ENCODE data around the gene GSC2. TPM values are rescaled to one million over a fixed set of nuclear protein-coding genes. Genes with fewer than 3 reads are reported as not detected.

Gene GSC2
- total RNA-seq, 1 experiment from 2014 or later: not detected

DNA sequence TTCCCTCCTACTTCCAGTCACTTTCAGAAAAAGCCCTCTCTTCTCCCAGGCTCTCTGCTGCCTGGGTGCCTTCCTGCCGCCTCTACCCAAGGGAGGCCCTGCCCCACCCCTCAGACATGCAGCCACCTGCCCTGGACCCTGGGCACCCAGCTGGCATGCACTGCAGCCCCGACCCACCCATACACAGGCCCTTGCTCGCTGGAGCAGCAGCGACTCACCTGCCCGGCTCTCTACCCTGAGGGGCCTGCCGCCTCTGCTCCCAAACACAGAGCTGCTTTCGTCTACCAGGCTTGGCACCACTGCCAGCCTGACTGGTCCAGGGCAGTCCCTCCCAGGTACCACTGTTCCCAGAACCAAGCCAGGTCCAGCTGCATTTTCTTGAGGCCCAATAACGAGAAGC lies 20.2 kb downstream of the GSC2 start:
- no peaks in the 10 kb centered on the region for H3K9me3 ChIP-seq
- H3K4me3 ChIP-seq: no peak overlapping the region
- H3K36me3 ChIP-seq: peaks cover 4% of the 10 kb centered on the region
- H3K27me3 ChIP-seq: no peaks in the 10 kb centered on the region
- DNase-seq: no peak

DNA sequence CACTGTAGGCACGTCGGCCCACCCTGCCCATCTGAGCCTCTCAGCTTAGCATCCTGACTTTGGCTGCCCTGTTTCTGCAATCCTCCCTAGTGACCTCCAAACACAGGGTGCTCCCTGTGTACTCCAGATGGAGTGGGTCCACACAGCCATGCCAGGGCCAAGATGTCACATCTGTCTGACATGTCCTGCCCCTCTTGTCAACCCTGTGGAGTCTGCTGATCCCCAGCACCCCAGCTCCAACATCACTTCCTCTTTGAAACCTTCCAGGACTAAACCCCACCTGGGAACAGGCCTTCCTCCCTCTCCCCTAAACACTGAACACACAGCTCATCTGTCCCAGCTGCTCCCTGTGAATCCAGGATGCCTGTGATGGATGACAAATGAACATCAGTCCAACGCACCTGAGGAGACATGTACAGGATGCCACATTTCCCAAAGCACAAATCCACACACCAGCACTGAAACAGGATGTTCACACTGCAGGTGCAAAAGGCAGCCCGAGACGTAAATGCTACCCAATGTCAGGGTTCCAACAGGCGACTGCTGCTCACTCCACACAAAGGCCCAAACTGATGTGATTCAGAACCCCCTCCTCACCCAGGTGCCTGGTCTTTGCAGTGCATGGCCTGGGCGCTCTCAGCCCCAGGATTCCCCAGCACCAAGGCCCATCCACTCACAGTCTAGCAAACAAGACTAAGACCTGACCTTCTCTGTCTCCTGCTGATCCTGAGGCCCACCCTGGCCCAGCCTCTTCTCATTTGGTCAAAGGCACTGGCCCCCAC lies 21.0 kb downstream of the GSC2 start:
- no peak for DNase-seq
- Histone ChIP-seq H3K36me3 (peaks cover 4% of the 10 kb centered on the region), H3K4me3 (no peak overlapping the region), H3K9me3 (no peaks in the 10 kb centered on the region), H3K27me3 (no peaks in the 10 kb centered on the region)

DNA sequence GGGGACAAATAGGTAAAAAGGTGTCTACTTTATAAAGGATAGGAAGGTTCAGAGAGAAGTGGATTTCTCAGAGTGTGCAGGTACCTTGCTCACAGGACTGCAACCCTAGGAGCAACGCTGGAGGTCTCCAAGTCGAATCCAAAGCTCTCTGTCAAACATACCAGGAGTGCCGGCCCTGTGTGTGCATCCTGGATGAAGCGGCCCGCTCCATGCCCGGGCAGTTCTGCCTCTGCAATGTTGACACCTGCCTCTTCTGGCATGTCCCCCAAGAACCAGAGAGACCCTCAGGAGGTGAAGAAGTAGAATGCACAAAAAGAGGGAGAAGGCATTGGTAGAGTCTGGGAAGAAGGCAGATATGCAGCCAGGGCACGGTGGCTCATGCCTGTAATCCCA lies 22.1 kb downstream of the GSC2 start:
- DNase-seq: no peak
- H3K9me3 ChIP-seq: no peaks in the 10 kb centered on the region
- H3K27me3 ChIP-seq: no peaks in the 10 kb centered on the region
- no peaks in the 10 kb centered on the region for H3K36me3 ChIP-seq
- H3K4me3 ChIP-seq: no peak overlapping the region

DNA sequence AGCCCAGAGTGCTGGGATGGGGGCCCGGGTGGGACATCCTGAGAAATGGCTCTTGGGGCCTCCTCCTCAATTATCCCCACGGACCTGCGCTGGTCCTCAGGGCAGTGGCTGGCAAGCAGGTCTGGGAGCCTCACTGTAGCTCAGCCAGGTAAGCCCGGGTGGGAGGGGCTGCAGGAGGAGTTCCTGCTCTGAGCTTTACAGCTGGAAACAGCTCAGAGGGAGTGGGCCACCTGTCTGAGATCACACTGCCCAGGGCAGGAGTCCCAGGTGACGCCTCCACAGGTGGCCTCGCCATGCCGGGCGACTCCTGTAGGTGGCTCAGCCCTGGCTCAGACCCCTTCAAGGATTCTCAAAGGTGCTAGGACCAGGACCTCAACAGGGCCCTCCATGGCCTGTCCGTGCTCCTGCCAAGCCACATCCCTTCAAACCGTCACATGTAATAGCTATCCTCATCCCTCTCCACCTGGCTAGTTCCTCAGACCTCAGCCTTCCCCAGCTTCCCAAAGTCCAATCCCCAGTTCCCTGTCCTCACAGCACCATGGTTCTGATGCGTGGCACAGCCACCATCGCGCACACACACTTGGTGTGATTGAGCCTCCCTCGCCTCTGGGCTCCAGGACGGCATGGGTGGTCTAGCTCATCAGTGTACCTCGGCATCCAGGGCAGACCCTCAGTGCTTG lies 22.6 kb downstream of the GSC2 start:
- H3K4me3 ChIP-seq: no peak overlapping the region
- H3K36me3 ChIP-seq: no peaks in the 10 kb centered on the region
- no peaks in the 10 kb centered on the region for H3K27me3 ChIP-seq
- no peak for DNase-seq
- H3K9me3 ChIP-seq: no peaks in the 10 kb centered on the region

DNA sequence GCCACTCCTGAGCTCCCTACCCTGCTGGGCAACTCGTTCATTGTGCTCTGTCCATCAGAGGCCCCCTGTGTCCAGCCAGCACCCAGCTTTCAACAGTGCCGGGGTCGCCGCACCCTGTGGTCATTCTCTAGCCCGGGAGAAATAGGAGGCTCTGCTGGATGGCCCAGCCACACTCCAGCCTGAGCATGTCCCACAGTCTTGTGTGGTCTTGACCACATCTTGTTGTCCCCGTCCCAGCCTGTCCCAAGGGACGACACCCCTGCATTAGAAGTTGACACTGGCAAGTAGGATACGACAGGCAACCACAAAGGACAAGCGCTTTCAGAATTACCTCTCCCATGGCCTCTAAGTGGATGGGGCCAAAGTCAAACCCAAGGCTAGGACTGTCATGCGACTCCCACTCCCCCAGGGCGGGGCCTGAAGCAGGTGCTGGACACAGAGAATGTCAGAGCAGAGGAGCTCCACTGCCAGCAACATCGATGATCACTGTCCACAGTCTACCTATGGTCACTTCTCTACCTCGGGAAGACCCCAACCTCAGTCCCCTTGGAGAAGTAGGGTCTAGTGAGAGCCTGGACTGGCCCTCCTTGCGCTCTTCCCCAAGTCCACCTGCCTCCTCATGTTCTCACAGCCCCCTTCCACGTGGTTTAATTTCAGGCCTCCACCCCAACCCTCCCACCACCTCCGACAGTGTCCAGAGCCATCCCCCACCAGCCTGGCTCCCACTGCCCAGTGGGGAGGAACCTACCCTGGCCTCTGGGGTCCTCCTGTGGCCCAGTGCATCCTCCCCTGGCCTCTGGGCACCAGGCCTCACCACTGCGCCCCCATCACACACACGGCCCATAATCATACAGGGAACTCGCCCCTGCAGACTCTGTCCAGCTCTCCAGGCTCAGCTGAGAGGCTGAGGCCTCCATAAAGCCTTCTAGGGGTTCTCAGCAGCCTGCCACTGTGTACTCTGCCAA lies 23.5 kb downstream of the GSC2 start:
- no peak for DNase-seq
- no peaks in the 10 kb centered on the region for H3K9me3 ChIP-seq
- H3K36me3 ChIP-seq: no peaks in the 10 kb centered on the region
- no peaks in the 10 kb centered on the region for H3K27me3 ChIP-seq
- H3K4me3 ChIP-seq: no peak overlapping the region

DNA sequence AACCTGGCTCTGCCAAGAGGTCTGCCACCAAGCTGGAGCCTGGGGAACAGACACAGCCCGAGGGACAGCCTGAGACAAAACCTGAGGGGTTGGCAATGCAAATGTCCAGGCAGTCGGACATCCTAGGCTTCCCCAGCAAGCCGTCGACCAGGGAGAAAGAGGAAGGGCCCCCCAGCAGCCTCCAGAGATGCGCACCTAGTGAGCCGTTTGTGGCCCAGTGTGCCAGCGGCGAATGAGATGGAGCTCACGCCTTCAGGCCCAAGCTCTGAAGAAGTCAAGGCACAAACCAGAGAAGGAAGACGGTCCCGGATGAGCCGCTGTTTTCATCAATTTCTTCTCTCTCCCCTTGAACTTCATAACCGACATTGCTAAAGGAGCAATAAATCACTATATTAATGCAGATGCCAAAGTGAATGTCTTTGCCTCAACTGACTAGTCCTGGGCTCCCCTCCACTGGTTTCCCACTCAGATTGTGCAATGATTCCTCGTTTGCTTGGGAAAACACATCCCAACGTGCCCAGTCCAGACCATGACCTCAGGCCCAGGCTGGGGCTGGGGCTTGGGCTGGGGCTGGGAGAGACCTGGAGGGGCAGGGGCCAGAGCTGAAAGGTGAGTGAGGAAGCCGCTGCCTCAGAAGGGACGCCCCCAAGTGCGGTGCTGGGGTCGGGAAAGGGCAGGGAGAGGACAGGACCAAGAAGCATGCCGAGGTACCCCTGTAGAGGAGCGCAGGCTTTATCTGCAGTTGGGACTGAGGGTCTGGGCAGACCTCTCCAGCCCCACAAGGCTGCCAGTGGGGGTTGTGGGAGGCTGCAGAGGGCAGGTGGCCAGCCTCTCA lies 24.4 kb downstream of the GSC2 start:
- Histone ChIP-seq H3K36me3 (no peaks in the 10 kb centered on the region), H3K9me3 (no peaks in the 10 kb centered on the region), H3K4me3 (no peak overlapping the region), H3K27me3 (no peaks in the 10 kb centered on the region)
- no peak for DNase-seq

DNA sequence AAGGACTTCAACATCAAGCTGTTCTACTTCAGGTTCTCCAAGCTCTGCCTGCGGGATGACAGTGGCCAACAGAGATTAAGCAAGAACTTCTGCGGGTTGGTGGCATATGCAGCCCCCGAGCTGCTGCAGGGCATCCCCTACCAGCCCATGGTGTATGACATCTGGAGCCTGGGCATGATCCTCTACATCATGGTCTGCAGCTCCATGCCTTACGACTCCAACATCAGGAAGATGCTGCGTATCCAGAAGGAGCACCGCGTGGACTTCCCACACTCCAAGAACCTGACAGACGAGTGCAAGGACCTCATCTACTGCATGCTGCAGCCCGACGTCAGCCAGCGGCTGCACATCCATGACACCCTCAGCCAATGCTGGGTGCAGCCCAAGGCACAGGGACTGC lies 25.1 kb downstream of the GSC2 start:
- H3K27me3 ChIP-seq: no peaks in the 10 kb centered on the region
- peaks cover 4% of the 10 kb centered on the region for H3K36me3 ChIP-seq
- no peaks in the 10 kb centered on the region for H3K9me3 ChIP-seq
- DNase-seq: no peak
- H3K4me3 ChIP-seq: no peak overlapping the region

DNA sequence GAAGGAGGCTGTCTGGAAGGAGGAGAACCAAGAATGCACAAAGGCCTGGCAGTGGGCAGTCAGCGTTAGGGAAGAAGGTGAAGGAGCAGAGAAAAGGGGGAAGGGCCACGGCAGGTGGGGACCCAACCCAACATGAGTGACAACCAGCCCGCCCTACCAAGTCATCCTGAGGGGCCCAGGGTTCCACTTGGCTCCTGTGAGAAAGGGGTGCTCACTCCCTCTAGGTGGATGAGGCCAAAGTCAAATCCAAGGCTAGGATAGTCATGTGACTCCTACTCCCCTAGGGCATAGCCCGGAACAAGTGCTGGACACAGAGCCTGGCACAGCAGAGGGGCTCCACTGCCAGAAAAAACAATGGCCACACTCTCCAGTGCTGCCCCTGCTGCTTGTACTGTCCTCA lies 25.7 kb downstream of the GSC2 start:
- H3K9me3 ChIP-seq: no peaks in the 10 kb centered on the region
- H3K4me3 ChIP-seq: no peak overlapping the region
- DNase-seq: no peak
- H3K27me3 ChIP-seq: no peaks in the 10 kb centered on the region
- peaks cover 4% of the 10 kb centered on the region for H3K36me3 ChIP-seq

DNA sequence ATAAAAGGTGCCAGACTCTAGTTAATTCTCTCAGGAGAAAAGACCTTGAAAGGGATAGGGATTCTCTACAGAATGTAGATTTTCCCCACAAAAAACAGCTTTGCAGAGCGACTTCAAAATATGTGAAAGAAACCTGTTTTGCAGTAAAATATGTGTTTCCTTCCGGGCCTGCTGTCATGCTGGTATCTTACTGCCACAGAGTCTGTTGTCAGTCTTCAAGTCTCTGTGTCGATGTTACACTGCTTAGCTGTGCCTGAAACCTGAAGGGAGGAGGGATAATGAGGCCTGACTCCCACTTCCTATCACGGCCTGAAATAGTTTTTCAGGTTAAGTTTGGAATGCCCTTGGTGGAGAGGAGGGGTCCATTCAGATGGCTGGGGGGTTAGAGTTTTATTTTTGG lies 26.2 kb downstream of the GSC2 start:
- peaks cover 4% of the 10 kb centered on the region for H3K36me3 ChIP-seq
- H3K9me3 ChIP-seq: no peaks in the 10 kb centered on the region
- H3K27me3 ChIP-seq: no peaks in the 10 kb centered on the region
- no peak for DNase-seq
- no peak overlapping the region for H3K4me3 ChIP-seq

DNA sequence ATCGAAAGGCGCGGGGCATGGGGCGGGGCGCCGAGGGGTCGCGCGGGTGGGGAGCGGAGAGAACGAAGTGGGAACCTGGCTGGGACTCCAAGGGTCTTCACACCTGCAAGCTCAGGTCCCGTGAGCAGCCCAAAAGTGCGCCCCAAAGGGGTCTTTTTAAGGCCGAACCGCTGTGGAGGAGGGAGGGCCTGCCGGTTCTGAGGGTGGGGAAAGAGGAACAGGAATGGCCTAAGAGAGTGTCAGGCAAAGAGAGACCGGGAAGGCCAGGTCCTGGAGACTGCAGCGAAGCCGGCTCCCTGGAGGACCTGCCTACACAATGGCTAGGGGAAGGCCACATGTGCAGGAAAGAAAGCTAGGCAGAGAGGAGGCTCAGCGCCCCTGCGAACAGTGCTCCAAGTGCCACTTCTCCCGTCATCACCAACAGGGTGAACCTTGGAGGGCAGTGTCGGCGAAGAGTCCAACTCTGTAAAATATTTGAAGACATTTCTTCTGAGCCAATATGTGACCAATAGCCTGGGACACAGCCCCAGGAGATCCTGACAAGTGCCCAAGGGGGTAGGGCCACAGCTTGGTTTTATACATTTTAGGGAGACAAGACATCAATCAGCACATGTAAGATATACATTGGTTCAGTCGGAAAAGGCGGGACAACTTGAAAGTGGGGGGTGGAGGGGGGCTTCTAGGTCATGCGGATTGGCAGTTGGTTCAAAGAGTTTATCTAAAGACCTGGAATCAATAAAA lies 27.2 kb downstream of the GSC2 start:
- DNase-seq: no peak
- peaks cover 4% of the 10 kb centered on the region for H3K36me3 ChIP-seq
- H3K4me3 ChIP-seq: peak overlapping the region; percentile 76
- H3K27me3 ChIP-seq: no peaks in the 10 kb centered on the region
- no peaks in the 10 kb centered on the region for H3K9me3 ChIP-seq

DNA sequence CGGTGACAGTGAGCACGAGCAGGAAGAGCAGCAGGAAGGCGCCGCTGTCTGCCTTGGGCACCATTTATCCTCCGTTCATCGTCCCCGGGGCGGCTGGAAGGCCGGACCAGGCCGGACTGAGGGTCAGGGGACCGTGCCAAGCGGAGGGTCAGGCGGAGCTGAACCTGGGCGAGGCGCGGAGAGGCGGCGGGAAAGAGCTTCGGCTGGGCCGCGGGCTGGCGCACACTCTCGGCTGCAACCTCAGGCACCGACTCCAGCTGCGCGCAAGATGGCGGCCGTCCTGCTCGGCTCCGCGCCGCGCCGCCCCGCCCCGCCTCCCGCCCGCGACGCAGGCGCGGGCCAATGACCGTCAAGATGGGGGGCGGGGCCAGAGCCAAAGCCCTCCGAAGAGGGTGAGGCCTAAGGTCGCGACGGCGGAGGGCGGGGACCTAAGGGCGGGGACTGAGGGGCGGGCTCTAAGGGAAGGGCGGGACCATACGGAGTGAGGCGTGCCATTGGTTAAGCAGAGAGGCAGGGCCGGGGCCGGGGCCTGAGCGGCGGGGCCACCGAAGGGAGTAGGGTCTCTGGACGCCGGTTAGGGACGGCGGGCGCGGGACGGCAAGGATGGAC lies 27.8 kb downstream of the GSC2 start, which contains the start of gene DGCR2:
Gene DGCR2 (minus strand): TSS at position 270 of the 609 bp plus-strand sequence. CDS start 206 bp downstream, at position 64.
- peak within 1 kb of the TSS; percentile 76 for H3K4me3 ChIP-seq
- H3K36me3 ChIP-seq: peaks cover 4% of the 10 kb centered on the region
- peak; percentile 91 for DNase-seq
- H3K27me3 ChIP-seq: no peaks in the 10 kb centered on the region
- no peaks in the 10 kb centered on the region for H3K9me3 ChIP-seq

DNA sequence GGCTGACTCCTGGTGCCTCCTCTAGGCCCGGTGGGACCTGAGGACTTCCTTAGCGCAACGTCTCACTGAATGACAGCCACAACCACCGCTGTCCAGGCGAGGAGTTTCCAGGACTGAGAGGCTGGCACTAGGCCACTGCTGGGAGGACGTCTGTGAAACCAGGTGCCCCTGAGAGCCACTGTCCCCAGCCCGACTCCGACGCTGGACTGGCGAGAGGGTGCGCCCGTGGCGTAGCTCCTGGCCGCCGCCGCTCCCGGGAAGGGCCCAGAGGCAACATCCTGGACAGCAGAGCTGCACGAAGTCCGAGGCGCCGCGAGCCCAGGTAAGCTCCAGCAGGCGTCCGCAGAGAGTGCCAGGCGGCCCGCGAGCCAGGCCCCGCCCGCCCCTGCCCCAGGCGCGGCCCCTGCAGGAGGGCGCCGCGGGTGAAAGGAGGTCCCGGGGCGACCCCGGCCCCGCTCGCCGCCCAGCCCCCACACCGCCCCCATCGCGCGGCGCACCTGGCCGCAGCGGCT lies 28.4 kb downstream of the GSC2 start:
- Histone ChIP-seq H3K36me3 (peaks cover 4% of the 10 kb centered on the region), H3K27me3 (no peaks in the 10 kb centered on the region), H3K4me3 (peak overlapping the region; percentile 76), H3K9me3 (no peaks in the 10 kb centered on the region)
- peak; percentile 43 for DNase-seq

DNA sequence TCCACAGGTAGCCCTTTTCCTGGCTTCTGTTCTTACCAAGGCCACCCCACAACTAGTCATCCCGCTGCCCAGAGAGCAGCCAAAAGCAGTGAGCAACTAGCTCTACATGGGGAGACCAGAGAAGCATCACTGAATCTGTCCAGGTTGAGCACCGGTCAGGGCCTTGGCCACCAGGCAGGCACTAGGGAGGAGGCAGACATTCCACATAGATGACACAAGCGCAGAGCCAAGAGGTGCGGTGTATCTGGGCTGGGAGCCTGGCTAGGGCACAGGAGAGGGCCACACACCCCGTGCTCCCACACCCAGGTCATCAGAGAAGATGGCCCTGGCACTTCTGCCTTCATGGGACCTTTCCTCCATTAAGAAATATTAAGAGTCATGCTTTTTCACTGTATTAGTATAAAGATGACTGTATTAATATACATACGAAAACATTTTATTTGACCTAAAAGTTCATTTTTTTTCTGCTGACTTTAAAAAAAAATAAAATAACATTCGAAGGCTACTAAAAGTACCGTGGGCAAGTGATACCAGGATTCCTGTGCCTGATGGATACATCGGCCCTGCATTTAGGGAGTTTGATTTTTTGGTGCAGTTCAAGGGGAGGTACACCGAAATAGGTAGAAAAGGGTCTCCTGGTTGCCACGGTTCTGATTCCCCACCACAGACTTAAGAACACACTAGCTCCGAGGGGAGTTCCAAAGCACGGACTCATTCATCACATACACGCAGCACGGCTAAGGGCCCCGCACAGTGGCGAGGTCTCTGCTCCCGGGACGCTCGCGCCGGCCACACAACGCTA lies 29.1 kb downstream of the GSC2 start:
- peak overlapping the region; percentile 76 for H3K4me3 ChIP-seq
- DNase-seq: peak; percentile 40
- H3K9me3 ChIP-seq: no peaks in the 10 kb centered on the region
- H3K36me3 ChIP-seq: peaks cover 4% of the 10 kb centered on the region
- no peaks in the 10 kb centered on the region for H3K27me3 ChIP-seq

DNA sequence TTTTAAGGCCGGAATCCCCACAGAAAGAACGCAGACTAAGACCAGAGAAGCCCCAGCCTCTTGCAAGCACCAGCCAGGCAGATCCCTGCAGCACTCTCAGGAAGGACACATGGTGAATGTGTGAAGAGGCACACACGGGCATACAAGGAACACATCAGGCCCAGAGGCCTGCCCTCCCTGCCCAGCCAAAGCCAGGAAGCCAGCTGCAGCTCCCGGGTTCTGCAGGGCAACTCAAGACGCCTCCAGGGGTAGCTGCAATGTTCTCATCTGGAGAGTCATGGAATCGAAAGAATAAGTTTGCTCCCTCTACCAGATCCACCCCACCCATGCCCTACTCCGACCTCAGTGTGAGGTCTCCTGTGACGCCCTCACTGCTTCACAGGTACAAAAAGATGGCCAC lies 30.1 kb downstream of the GSC2 start:
- no peaks in the 10 kb centered on the region for H3K9me3 ChIP-seq
- no peak for DNase-seq
- no peak overlapping the region for H3K4me3 ChIP-seq
- no peaks in the 10 kb centered on the region for H3K27me3 ChIP-seq
- peaks cover 4% of the 10 kb centered on the region for H3K36me3 ChIP-seq
